ENCODE measurements around the gene CDH23. TPM values are rescaled to one million over a fixed set of nuclear protein-coding genes. Genes with fewer than 3 reads are reported as not detected.

CDH23 gene
- total RNA-seq, 6 donors from 2014 or later, result 4.7 to 29.3 (median 10.4) TPM

DNA sequence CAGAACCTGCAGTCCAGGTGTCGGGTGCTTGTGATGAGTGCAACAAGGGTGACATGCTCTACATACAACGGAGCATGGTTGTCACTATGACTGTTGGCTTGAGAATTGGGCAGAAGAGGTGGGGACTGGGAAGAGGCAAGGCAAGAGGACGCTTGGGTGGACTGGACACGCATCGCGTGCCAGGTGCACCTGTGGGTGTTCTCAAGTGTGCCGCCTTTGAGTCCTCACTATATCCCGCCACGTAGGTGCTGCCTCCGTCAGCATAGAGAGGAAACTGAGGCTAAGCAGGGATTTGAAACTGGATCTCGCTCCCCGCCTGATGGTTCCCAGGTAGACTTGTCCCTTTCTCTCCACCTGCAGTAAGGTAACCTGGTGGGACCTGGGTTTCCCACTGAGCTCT, 27.2 kb downstream of the CDH23 start:
- H3K4me1 ChIP-seq, result no peaks in the 10 kb centered on the region
- H3K36me3 ChIP-seq, result no peaks in the 10 kb centered on the region
- no peaks in the 10 kb centered on the region for H3K9me3 ChIP-seq
- no peak overlapping the region for H3K4me3 ChIP-seq
- no peak overlapping the region for H3K27ac ChIP-seq
- no peaks in the 10 kb centered on the region for H3K27me3 ChIP-seq
- ATAC-seq (ENCODE audit: low FRiP score in 2 of 2), result no peak
- 91 to 92% methylated on average over 11 to 12 of the region's 12 CpGs for WGBS, 2 donors
- DNase-seq, result peak in 1 of 2 donors; percentile 11
- no peak for TF ChIP-seq POLR2AphosphoS5 (IDR thresholded peaks at IDR 0.05)
- TF ChIP-seq EP300 (IDR thresholded peaks at IDR 0.05), result no peak

GRCh38 chr10:71424496-71425194, 27.9 kb downstream of the CDH23 start:
- ATAC-seq (ENCODE audit: low FRiP score in 2 of 2) (no peak), DNase-seq (peak in 1 of 2 donors; percentile 12)
- 66 to 77% methylated on average over 8 to 9 of the region's 9 CpGs for WGBS, 2 donors

GRCh38 chr10:71426058-71426605, 29.4 kb downstream of the CDH23 start:
- 75 to 76% methylated on average over 6 of the region's 6 CpGs for WGBS, 2 donors
- DNase-seq (peak in 1 of 2 donors; percentile 12), ATAC-seq (ENCODE audit: low FRiP score in 2 of 2) (no peak)
- no peaks in the 10 kb centered on the region for H3K27me3 ChIP-seq
- H3K4me3 ChIP-seq, result no peak overlapping the region
- H3K9me3 ChIP-seq, result no peaks in the 10 kb centered on the region
- no peak for TF ChIP-seq EP300 (IDR thresholded peaks at IDR 0.05)
- TF ChIP-seq CTCF (IDR thresholded peaks at IDR 0.05), result no peak
- TF ChIP-seq POLR2AphosphoS5 (IDR thresholded peaks at IDR 0.05), result no peak
- TF ChIP-seq POLR2A (IDR thresholded peaks at IDR 0.05), result no peak
- no peaks in the 10 kb centered on the region for H3K4me1 ChIP-seq
- no peak overlapping the region for H3K27ac ChIP-seq
- no peaks in the 10 kb centered on the region for H3K36me3 ChIP-seq

More at GRCh38 chr10:71424496-71425194, 27.9 kb downstream of the CDH23 start:
- TF ChIP-seq CTCF (IDR thresholded peaks at IDR 0.05) (no peak), POLR2A (IDR thresholded peaks at IDR 0.05) (no peak), POLR2AphosphoS5 (IDR thresholded peaks at IDR 0.05) (no peak), EP300 (IDR thresholded peaks at IDR 0.05) (no peak)
- no peak overlapping the region for H3K27ac ChIP-seq
- no peaks in the 10 kb centered on the region for H3K27me3 ChIP-seq
- H3K36me3 ChIP-seq, result no peaks in the 10 kb centered on the region
- no peak overlapping the region for H3K4me3 ChIP-seq
- H3K9me3 ChIP-seq, result no peaks in the 10 kb centered on the region
- no peaks in the 10 kb centered on the region for H3K4me1 ChIP-seq

GRCh38 chr10:71427246-71427645, 30.5 kb downstream of the CDH23 start:
- 68 to 76% methylated on average over 5 of the region's 5 CpGs for WGBS, 2 donors
- no peak for TF ChIP-seq EP300 (IDR thresholded peaks at IDR 0.05)
- TF ChIP-seq POLR2AphosphoS5 (IDR thresholded peaks at IDR 0.05), result no peak
- TF ChIP-seq CTCF (IDR thresholded peaks at IDR 0.05), result no peak
- TF ChIP-seq POLR2A (IDR thresholded peaks at IDR 0.05), result no peak

DNA sequence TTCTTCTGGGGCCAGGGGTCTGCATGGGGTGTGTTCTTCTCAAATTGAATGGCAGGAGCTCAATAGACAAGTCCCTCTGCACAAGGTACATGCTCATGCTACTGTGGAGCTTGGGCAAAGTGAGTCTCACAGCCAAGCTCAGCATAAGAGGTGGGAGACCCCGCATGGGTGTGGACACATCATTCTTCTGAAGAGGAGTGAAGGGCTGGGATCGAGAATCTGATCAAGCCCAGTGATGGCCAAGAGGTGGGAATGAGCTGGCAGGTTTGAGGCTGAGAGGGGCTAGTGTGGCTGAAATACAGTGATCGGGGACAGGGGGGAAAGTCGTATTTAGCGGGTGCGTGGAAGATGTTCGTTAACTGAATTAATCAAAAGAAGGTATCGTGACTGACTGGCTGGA, 32.6 kb downstream of the CDH23 start:
- Histone ChIP-seq H3K27ac (no peak overlapping the region), H3K36me3 (no peaks in the 10 kb centered on the region), H3K9me3 (no peaks in the 10 kb centered on the region), H3K4me1 (no peaks in the 10 kb centered on the region), H3K27me3 (no peaks in the 10 kb centered on the region), H3K4me3 (no peak overlapping the region)
- WGBS, 2 donors, result 88 to 96% methylated on average over 8 of the region's 8 CpGs
- ATAC-seq (ENCODE audit: low FRiP score in 2 of 2) (no peak), DNase-seq (peak in 1 of 2 donors; percentile 7)
- TF ChIP-seq EP300 (IDR thresholded peaks at IDR 0.05), result no peak
- TF ChIP-seq POLR2A (IDR thresholded peaks at IDR 0.05), result no peak
- no peak for TF ChIP-seq POLR2AphosphoS5 (IDR thresholded peaks at IDR 0.05)
- no peak for TF ChIP-seq CTCF (IDR thresholded peaks at IDR 0.05)

More at GRCh38 chr10:71427246-71427645, 30.5 kb downstream of the CDH23 start:
- ATAC-seq (ENCODE audit: low FRiP score in 2 of 2) (no peak), DNase-seq (peak in 1 of 2 donors; percentile 3)
- Histone ChIP-seq H3K4me3 (no peak overlapping the region), H3K4me1 (no peaks in the 10 kb centered on the region), H3K27ac (no peak overlapping the region), H3K36me3 (no peaks in the 10 kb centered on the region), H3K27me3 (no peaks in the 10 kb centered on the region), H3K9me3 (no peaks in the 10 kb centered on the region)

Data from upper lobe of left lung (tissue), 6 donors.